Lower leg skin (tissue), 4 donors: ENCODE measurements around the gene LY6G6D. TPM values are rescaled to one million over a fixed set of nuclear protein-coding genes. Genes with fewer than 3 reads are reported as not detected.

Experiments
- DNase-seq, 2 donors: peaks; one replicate each; pipeline ENCODE4 v3.0.0-alpha.2; 2019; ENCODE audit warnings: low spot score in 2 of 2
- H3K4me3 ChIP-seq: fragments of 200-600 bp; sonication (generic); 2 replicates; pipeline ENCODE4 v1.5.1; 2017; ENCODE audit warnings: mild to moderate bottlenecking, low read depth; ENCODE audit not compliant: poor library complexity, severe bottlenecking
- CTCF ChIP-seq, 3 donors: fragments of 450-650 bp; IDR thresholded peaks; one replicate each; pipeline ENCODE4 v1.5.1; 2016; ENCODE audit warnings: antibody characterized with exemption in 3 of 3, mild to moderate bottlenecking in 3 of 3, moderate library complexity in 2 of 3
- POLR2A ChIP-seq, 2 donors: fragments of 450-650 bp; IDR thresholded peaks; one replicate each; pipeline ENCODE4 v1.6.1; 2016 to 2017; ENCODE audit warnings: antibody characterized with exemption in 2 of 2, mild to moderate bottlenecking in 1 of 2, moderate library complexity in 1 of 2
- WGBS, 2 donors: methylation state at CpG; one replicate each; pipeline ENCODE4 v1.1.5; 2018; 5-methylcytosine and 5-hydroxymethylcytosine counted together
- intact Hi-C: fragments of 100-400 bp; cut with DNase I; formaldehyde crosslinking; loops from one replicate; pipeline ENCODE4 v1.15.0; 2023; ENCODE audit warnings: low total_unique reads
- total RNA-seq, 4 donors: library from RNA; depleted of rRNA; stranded (reverse); fragments of >200 nt; gene quantifications; one replicate each; pipeline ENCODE4 v1.1.0, GENCODE V29; 2016

The LY6G6D gene
- total RNA-seq, 4 donors from 2014 or later, result 9.5 TPM; not detected in 3

- H3K4me3 ChIP-seq, result no peak overlapping the region
- 67 to 75% methylated on average over 6 of the region's 6 CpGs for WGBS, 2 donors
- intact Hi-C loops, result no loop called here
- TF ChIP-seq POLR2A (IDR thresholded peaks at IDR 0.05), result no peak
- TF ChIP-seq CTCF (IDR thresholded peaks at IDR 0.05), result no peak
- DNase-seq, result no peak
These were observed 38.2 kb upstream of the LY6G6D start for GRCh38 chr6:31676904-31677303.

GRCh38 chr6:31677955-31678354 lies 37.2 kb upstream of the LY6G6D start:
- TF ChIP-seq POLR2A (IDR thresholded peaks at IDR 0.05) (no peak), CTCF (IDR thresholded peaks at IDR 0.05) (no peak)
- DNase-seq, result no peak
- H3K4me3 ChIP-seq, result no peak overlapping the region
- intact Hi-C loops, result no loop called here
- 68 to 83% methylated on average over 8 of the region's 8 CpGs for WGBS, 2 donors

- H3K4me3 ChIP-seq, result peak within 1 kb of the TSS; percentile 19
- TF ChIP-seq CTCF (IDR thresholded peaks at IDR 0.05) (peak in 1 of 3 donors; percentile 60), POLR2A (IDR thresholded peaks at IDR 0.05) (no peak)
- WGBS, 2 donors, result 13 to 14% methylated on average over 17 of the region's 17 CpGs
- intact Hi-C loops, result no loop called here
- peak; percentile 86 to 95 for DNase-seq
These were observed 34.7 kb upstream of the LY6G6D start, which contains the start of gene LY6G5C for GRCh38 chr6:31680226-31681134. TSS of gene LY6G5C (minus strand) at chr6:31681067. CDS start at chr6:31680373, 694 bp downstream.

GRCh38 chr6:31681135-31681671 lies 33.9 kb upstream of the LY6G6D start:
- intact Hi-C loops, result no loop called here
- H3K4me3 ChIP-seq, result peak overlapping the region; percentile 19
- 0 to 2% methylated on average over 22 to 29 of the region's 40 CpGs for WGBS, 2 donors
- DNase-seq, result no peak
- TF ChIP-seq POLR2A (IDR thresholded peaks at IDR 0.05) (no peak), CTCF (IDR thresholded peaks at IDR 0.05) (no peak)

GRCh38 chr6:31683591-31683990 lies 31.6 kb upstream of the LY6G6D start:
- TF ChIP-seq POLR2A (IDR thresholded peaks at IDR 0.05) (no peak), CTCF (IDR thresholded peaks at IDR 0.05) (no peak)
- no peak overlapping the region for H3K4me3 ChIP-seq
- 75 to 84% methylated on average over 13 of the region's 13 CpGs for WGBS, 2 donors
- intact Hi-C loops, result no loop called here
- DNase-seq, result no peak
